CD4-positive, alpha-beta T cell treated with Interferon alpha-2 for 1 hour (primary cell): ENCODE results near the gene PITPNM1.

Experiments used
- DNase-seq, 2 donors: peaks; one replicate each; pipeline ENCODE4 v3.0.0-alpha.2; 2020 to 2022

Gene PITPNM1

GRCh38 chr11:67463680-67464410 is 41.3 kb downstream of the PITPNM1 start:
- DNase-seq: peak in 1 of 2 donors; percentile 61

- DNase-seq: no peak
Measured at GRCh38 chr11:67463186-67463585, 42.0 kb downstream of the PITPNM1 start.

- DNase-seq: no peak
Measured at GRCh38 chr11:67458266-67458665, 46.9 kb downstream of the PITPNM1 start.

- DNase-seq: no peak
Measured at GRCh38 chr11:67457453-67457852, 47.7 kb downstream of the PITPNM1 start.

GRCh38 chr11:67456068-67456705 is 49.0 kb downstream of the PITPNM1 start:
- DNase-seq: no peak

GRCh38 chr11:67455054-67455453 is 50.1 kb downstream of the PITPNM1 start, which contains the start of gene CABP4:
CABP4 (plus strand) TSS chr11:67455354; CDS start chr11:67455424, 70 bp downstream.
- no peak for DNase-seq

- DNase-seq: no peak
Measured at GRCh38 chr11:67453816-67454732, 51.1 kb downstream of the PITPNM1 start.

GRCh38 chr11:67452141-67452952 is 52.8 kb downstream of the PITPNM1 start, which contains the start of gene GPR152:
GPR152 (minus strand) TSS chr11:67452729; CDS start chr11:67452724, 5 bp downstream.
- no peak for DNase-seq

GRCh38 chr11:67451658-67451976 is 53.5 kb downstream of the PITPNM1 start:
- DNase-seq: no peak

- DNase-seq: no peak
Measured at GRCh38 chr11:67450796-67451657, 54.1 kb downstream of the PITPNM1 start.

GRCh38 chr11:67449116-67449844 is 55.9 kb downstream of the PITPNM1 start:
- DNase-seq: no peak

- DNase-seq: no peak
Measured at GRCh38 chr11:67448220-67448609, 56.9 kb downstream of the PITPNM1 start.

- no peak for DNase-seq
Measured at GRCh38 chr11:67445515-67445914, 59.6 kb downstream of the PITPNM1 start.

- DNase-seq: no peak
Measured at GRCh38 chr11:67442504-67443404, 62.4 kb downstream of the PITPNM1 start.
